HFF-Myc (cell line): ENCODE data around the gene DDRGK1.
A peak's percentile ranks its signal among the peaks of the same experiment; 100 is the strongest.
"Not testable (repeated sequence)": the region's sequence is repeated elsewhere in the genome, so short reads cannot be mapped to it uniquely, and the experiment has no call there.

Source experiments
- DNase-seq: peaks from one replicate; pipeline ENCODE4 v3.0.0-alpha.2; 2011; ENCODE audit warnings: low read depth; ENCODE audit errors: extremely low read depth
- H3K4me3 ChIP-seq: replicated peaks from 2 replicates; pipeline ENCODE4 v1.5.1; 2011; ENCODE audit warnings: low read depth, mild to moderate bottlenecking, control low read depth, low read length
- TF ChIP-seq, protein P1 (sequence below): IDR thresholded peaks from 2 replicates; pipeline ENCODE4 v1.5.1; 2012; ENCODE audit warnings: mild to moderate bottlenecking, low read depth, low read length, control low read depth; ENCODE audit errors: missing control alignments

Gene DDRGK1

DNA sequence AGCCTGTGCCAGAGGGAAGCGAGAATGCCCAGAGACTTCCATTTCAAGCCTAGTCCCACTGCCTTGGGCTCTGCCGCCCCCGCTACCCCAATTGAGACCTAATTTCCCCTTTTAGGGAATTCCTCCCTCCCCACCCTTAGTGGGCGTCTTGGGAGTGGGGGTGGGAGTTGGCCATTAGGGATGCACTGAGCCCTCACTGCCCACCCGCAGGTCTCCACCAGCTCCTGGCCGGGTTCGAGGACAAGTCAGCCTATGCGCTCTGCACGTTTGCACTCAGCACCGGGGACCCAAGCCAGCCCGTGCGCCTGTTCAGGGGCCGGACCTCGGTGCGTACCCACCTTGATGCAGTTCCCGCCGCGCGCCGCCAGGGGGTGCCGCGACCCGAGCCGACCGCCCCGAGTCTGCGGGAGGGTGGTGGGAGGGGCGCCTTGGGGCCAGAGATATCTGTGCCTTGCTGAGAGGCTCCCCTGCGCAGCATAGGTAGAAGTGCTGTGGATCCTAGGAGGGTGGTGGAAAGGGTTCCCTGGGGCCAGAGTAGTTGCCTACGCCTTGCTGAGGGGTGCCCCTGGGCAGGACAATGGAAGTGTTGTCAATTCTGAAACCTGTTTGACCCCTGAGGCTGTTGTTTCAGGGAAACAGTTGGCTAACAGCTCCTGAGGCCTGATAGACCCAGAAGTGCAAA is 14.0 kb upstream of the DDRGK1 start:
- no peak overlapping the region for H3K4me3 ChIP-seq
- DNase-seq: no peak
- TF ChIP-seq, protein P1, sequence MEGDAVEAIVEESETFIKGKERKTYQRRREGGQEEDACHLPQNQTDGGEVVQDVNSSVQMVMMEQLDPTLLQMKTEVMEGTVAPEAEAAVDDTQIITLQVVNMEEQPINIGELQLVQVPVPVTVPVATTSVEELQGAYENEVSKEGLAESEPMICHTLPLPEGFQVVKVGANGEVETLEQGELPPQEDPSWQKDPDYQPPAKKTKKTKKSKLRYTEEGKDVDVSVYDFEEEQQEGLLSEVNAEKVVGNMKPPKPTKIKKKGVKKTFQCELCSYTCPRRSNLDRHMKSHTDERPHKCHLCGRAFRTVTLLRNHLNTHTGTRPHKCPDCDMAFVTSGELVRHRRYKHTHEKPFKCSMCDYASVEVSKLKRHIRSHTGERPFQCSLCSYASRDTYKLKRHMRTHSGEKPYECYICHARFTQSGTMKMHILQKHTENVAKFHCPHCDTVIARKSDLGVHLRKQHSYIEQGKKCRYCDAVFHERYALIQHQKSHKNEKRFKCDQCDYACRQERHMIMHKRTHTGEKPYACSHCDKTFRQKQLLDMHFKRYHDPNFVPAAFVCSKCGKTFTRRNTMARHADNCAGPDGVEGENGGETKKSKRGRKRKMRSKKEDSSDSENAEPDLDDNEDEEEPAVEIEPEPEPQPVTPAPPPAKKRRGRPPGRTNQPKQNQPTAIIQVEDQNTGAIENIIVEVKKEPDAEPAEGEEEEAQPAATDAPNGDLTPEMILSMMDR: peak; percentile 92

DNA sequence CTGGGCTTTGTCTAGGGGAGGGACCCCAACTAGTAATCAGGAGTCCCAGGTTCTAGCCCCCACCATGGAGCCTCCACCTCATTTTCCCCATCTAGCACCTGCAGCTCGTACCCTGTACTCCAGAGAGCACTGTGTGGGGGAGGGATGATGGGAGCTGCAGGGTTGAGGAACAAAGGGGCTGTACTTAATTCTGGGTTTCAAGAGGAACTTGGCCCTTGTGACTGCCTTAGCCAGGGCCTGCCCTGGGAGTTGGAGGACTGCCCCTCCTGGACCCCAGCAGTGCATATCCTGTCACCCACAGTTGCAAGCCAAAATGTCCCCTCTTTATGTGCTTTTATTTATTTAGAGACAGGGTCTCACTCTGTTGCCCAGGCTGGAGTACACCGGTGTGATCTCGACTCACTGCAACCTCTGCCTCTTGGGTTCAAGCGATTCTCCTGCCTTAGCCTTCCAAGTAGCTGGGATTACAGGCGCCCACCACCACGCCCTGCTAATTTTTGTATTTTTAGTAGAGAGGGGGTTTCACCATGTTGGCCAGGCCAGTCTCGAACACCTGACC is 11.0 kb upstream of the DDRGK1 start:
- H3K4me3 ChIP-seq, DNase-seq: not testable (repeated sequence)

DNA sequence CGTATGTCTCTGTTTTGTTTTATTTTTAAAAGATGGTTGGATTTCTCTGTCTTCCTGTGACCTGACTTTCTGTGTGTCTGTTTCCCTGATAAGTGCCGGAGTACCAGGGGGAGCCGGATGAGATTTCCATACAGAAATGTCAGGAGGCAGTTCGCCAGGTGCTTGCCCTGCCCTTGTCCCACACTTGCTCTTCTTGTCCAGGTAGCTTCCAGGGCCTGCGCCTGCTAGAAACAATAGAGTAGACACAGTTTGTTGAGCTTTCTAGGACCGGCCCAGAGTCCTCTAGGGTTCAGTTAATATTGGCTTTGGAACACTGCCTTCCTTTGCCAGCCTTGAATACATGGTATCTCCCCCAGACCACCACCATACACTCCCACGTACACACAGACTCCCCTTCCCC is 8.7 kb upstream of the DDRGK1 start:
- DNase-seq: no peak
- TF ChIP-seq, protein P1: no peak

DNA sequence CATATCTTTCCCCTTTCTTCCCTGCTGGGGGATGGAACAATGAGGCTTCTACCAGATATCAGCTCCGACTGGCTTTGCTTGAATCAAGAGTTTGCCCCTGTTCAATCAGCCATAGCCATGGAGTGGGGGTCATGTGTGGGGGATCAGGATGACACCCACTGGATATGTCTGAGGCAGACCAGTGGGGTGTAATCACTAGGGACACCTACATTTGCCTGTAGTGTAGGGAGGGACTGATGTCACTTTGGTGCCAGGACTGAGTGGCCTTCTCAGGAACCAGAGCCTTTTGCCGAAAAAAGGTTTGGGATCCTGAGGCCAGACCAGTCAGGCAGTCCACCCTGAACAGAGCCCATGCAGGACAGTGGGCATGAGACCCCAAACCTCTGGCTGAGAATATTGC is 5.9 kb upstream of the DDRGK1 start:
- DNase-seq: no peak
- peak overlapping the region; percentile 82 for H3K4me3 ChIP-seq
- TF ChIP-seq, protein P1: no peak

More for the DNA sequence above, 8.7 kb upstream of the DDRGK1 start:
- no peak overlapping the region for H3K4me3 ChIP-seq

DNA sequence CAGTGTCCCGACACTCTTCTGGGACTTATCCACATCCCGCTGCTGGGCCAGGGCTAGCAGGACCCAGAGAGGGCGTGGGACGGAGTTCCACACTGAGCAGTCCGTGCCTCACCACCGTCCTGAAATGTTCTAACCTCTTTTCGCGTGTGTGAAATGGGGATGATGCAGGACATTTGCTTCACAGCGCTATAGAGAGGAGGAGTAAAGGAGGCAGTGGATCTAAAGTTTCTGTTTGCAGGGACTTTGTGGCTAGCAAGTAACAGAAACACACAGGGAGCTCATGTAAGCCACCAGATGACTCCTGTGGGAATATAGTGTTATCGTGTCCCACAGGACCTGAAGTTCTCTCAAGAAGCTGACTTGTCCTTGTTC is 5.5 kb upstream of the DDRGK1 start:
- peak overlapping the region; percentile 82 for H3K4me3 ChIP-seq
- DNase-seq: no peak
- TF ChIP-seq, protein P1: no peak

DNA sequence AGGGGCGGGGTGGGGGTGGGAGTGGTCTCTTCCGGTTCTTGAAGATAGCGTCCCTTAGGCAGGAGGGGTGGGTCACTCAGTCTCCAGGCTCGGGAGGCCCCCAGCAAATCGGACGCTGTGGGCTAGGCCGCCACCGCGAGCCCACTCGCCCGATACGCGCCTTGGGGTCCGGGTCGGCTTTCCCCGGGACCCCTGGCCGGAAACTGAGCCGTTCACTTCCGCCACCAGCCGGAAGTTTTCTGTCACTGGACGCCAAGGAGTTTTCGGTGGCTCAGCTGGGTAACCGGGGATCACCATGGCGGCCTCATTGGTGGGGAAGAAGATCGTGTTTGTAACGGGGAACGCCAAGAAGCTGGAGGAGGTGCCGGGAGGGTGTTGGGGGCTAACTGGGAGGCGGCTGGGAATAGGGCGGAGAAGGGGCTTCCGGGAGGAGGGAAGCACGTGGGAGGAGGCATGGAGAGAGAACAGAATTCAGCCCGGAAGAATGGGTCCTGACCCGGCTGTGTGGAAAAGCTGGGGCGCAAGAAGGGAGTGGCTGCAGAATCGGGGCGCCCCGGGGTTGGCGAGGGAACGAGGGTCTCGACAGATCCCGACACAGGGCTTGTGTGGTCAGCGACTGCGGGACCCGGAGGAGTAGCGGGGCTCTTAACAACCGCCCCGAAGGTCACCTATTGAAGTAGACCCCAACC is 4.9 kb upstream of the DDRGK1 start, which contains the start of gene ITPA:
TSS of gene ITPA (plus strand) at position 242 of the 689 bp plus-strand sequence. CDS start at position 296, 54 bp downstream.
- peak within 1 kb of the TSS; percentile 82 for H3K4me3 ChIP-seq
- no peak for DNase-seq
- TF ChIP-seq, protein P1: no peak

DNA sequence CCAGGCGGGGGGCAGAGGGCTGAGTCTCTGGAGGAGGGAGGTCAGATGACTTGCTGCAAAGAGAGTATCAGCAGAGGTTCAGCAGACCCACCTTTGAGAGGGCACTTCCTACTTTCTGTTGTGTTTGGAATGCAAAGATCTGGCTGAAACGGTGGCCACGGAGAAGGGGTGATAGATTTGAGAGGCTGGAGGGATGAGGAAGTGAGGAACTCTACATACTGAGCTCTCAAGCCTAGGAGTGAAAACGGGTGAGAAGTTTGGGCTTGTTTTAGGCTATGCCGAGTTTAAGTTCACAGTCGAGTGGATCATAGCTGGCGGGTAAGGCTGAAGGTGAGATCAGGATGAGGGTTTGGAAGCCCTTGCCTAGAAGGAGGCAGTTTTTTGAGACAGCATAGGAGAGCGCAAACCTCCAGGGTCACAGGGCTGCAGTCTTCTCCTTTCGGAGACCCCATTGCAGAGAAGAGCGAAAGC is 4.3 kb upstream of the DDRGK1 start:
- TF ChIP-seq, protein P1: no peak
- peak overlapping the region; percentile 82 for H3K4me3 ChIP-seq
- no peak for DNase-seq
